Muscle layer of colon (tissue), 2 donors: ENCODE data around the gene SLC46A2.

Experiments
- H3K27ac ChIP-seq: one replicate; pipeline ENCODE4 v1.7.0; 2013; ENCODE audit warnings: low read depth, mild to moderate bottlenecking, low read length, moderate library complexity
- H3K27me3 ChIP-seq, 2 donors: one replicate each; pipeline ENCODE4 v1.7.0; 2013; ENCODE audit warnings: low read length in 2 of 2, mild to moderate bottlenecking in 2 of 2; ENCODE audit not compliant: insufficient read depth in 2 of 2, control insufficient read depth in 1 of 2
- H3K36me3 ChIP-seq: one replicate; pipeline ENCODE4 v1.7.0; 2013; ENCODE audit warnings: mild to moderate bottlenecking, low read length; ENCODE audit not compliant: insufficient read depth
- H3K4me1 ChIP-seq: one replicate; pipeline ENCODE4 v1.7.0; 2013; ENCODE audit warnings: mild to moderate bottlenecking, low read length; ENCODE audit not compliant: insufficient read depth
- H3K4me3 ChIP-seq, 2 donors: one replicate each; pipeline ENCODE4 v1.7.0; 2013; ENCODE audit warnings: low read length in 2 of 2, low read depth in 1 of 2, mild to moderate bottlenecking in 1 of 2, moderate library complexity in 1 of 2
- H3K9ac ChIP-seq: one replicate; pipeline ENCODE4 v1.7.0; 2013; ENCODE audit warnings: low read length
- H3K9me3 ChIP-seq: one replicate; pipeline ENCODE4 v1.7.0; 2013; ENCODE audit warnings: mild to moderate bottlenecking, low read length
- donor health status: abdominal sarcoma.
- donor health status: Adenocarcinoma of cecum.

The SLC46A2 gene

GRCh38 chr9:112867275-112867991 lies 23.2 kb downstream of the SLC46A2 start:
- Histone ChIP-seq H3K9ac (no peak overlapping the region), H3K9me3 (no peaks in the 10 kb centered on the region), H3K4me1 (no peaks in the 10 kb centered on the region), H3K27me3 (no peaks in the 10 kb centered on the region), H3K27ac (no peak overlapping the region), H3K4me3 (no peak overlapping the region), H3K36me3 (peaks cover 34% of the 10 kb centered on the region)

DNA sequence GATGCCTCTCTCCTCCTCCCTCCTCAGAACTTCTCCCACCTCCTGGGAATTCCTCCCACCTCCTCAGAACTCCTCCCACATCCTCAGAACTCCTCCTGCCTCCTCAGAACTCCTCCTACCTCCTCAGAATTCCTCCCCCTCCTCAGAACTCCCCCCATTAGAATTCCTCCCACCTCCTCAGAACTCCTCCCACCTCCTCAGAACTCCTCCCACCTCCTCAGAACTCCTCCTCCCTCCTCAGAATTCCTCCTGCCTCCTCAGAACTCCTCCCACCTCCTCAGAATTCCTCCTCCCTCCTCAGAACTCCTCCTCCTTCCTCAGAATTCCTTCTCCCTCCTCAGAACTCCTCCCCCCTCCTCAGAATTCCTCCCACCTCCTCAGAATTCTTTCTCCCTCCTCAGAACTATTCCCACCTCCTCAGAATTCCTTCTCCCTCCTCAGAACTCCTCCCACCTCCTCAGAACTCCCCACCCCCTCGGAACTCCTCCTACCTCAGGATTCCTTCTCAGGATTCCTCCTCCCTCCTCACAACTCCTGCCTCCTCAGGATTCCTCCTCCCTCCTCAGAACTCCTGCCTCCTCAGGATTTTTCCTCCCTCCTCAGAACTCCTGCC lies 23.9 kb downstream of the SLC46A2 start:
- Histone ChIP-seq H3K9me3 (no peaks in the 10 kb centered on the region), H3K9ac (no peak overlapping the region), H3K4me3 (no peak overlapping the region), H3K36me3 (peaks cover 34% of the 10 kb centered on the region), H3K27ac (no peak overlapping the region), H3K27me3 (no peaks in the 10 kb centered on the region), H3K4me1 (no peaks in the 10 kb centered on the region)

DNA sequence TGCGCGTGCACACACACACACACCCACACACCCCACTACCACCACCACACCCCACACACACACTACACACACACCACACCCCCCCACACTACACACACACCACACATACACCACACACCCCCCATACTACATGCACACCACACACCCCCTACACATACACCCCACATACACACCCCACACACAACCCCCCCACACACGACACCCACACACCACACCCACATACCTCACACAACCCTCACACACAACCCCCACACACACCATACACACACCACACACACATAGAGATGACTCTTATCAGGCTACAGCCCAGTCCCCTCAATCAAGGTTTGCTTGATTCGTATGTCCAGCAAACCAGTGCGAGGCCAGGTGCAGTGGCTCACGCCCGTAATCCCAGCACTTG lies 25.7 kb downstream of the SLC46A2 start:
- Histone ChIP-seq H3K9ac (no peak overlapping the region), H3K9me3 (no peaks in the 10 kb centered on the region), H3K4me3 (no peak overlapping the region), H3K27ac (no peak overlapping the region), H3K4me1 (no peaks in the 10 kb centered on the region), H3K27me3 (no peaks in the 10 kb centered on the region), H3K36me3 (peaks cover 33% of the 10 kb centered on the region)

GRCh38 chr9:112864403-112864802 lies 26.3 kb downstream of the SLC46A2 start:
- no peak overlapping the region for H3K27ac ChIP-seq
- peaks cover 27% of the 10 kb centered on the region for H3K36me3 ChIP-seq
- no peaks in the 10 kb centered on the region for H3K9me3 ChIP-seq
- H3K27me3 ChIP-seq: no peaks in the 10 kb centered on the region
- no peak overlapping the region for H3K9ac ChIP-seq
- H3K4me3 ChIP-seq: no peak overlapping the region
- no peaks in the 10 kb centered on the region for H3K4me1 ChIP-seq

- no peak overlapping the region for H3K9ac ChIP-seq
- H3K4me3 ChIP-seq: no peak overlapping the region
- H3K4me1 ChIP-seq: no peaks in the 10 kb centered on the region
- H3K27ac ChIP-seq: no peak overlapping the region
- no peaks in the 10 kb centered on the region for H3K27me3 ChIP-seq
- H3K9me3 ChIP-seq: no peaks in the 10 kb centered on the region
- H3K36me3 ChIP-seq: peaks cover 20% of the 10 kb centered on the region
Observed at GRCh38 chr9:112863746-112864145, 26.9 kb downstream of the SLC46A2 start.

DNA sequence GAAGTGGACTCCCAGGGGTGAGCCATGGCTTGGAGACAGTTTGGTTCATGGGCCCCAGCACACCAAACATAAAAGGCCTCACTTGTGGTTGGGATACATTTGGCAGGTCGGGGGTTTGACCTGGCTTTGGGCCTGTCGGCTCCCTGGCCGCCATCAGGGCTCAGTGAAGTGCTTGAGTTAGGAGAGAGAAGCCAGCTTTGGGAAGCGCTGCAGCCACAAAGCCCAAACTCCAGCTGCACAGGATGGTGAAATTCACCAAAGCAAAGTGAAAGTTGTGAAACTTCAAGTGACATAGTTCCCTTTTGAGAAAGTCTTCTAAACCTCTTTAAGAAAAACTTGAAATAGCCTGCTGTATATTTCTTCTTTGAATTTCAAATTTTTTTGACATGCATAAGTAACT lies 27.5 kb downstream of the SLC46A2 start:
- H3K9me3 ChIP-seq: no peaks in the 10 kb centered on the region
- H3K9ac ChIP-seq: no peak overlapping the region
- H3K4me1 ChIP-seq: no peaks in the 10 kb centered on the region
- no peak overlapping the region for H3K27ac ChIP-seq
- H3K27me3 ChIP-seq: no peaks in the 10 kb centered on the region
- no peak overlapping the region for H3K4me3 ChIP-seq
- peaks cover 15% of the 10 kb centered on the region for H3K36me3 ChIP-seq

DNA sequence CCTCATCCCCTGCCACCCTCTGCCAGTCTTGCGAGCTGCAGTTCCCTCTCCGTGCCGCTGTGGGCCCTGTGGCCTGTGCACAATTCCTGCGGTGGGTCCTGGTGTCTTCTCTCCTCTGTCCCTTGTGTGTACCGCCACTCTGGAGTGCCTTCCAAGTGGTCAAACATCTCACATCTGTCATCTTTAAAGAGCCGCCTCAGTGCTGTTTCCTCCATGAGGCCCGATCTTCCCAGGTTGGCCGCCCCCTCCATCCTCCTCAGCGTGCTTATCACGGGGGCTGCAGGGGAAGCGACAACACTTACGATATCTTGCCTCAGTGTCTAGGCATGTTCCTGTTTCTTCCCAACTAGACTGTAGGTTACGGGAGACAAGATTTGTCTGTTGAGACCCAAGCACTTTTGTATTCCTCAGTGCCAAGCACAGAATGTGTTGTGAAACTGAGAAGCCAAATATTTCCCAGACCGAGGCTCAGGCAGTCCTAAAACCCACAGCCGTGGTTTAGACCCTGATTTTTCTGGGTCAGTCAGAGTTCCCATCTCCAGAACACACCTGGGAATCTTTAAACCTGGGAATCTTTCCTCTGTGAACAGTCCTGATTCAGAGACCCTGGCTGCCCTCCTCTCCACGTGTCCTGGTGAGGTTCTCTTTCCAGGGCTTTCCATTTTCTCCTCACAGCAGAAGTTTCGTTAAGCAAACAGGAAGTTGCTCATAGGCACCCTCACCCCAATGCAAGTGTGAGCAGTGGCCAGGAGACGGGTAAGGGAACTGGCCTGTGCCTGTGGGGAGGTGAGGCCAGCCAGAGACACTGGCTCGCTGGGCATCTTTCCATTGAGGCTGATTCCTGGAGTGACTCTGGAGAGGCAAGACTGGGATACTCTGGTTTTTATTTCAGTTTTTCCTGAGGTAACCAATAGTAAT lies 28.8 kb downstream of the SLC46A2 start:
- H3K27me3 ChIP-seq: no peaks in the 10 kb centered on the region
- no peak overlapping the region for H3K27ac ChIP-seq
- no peak overlapping the region for H3K9ac ChIP-seq
- no peaks in the 10 kb centered on the region for H3K9me3 ChIP-seq
- no peaks in the 10 kb centered on the region for H3K4me1 ChIP-seq
- peaks cover 9% of the 10 kb centered on the region for H3K36me3 ChIP-seq
- H3K4me3 ChIP-seq: no peak overlapping the region

- no peak overlapping the region for H3K9ac ChIP-seq
- H3K4me1 ChIP-seq: no peaks in the 10 kb centered on the region
- no peak overlapping the region for H3K4me3 ChIP-seq
- no peak overlapping the region for H3K27ac ChIP-seq
- no peaks in the 10 kb centered on the region for H3K27me3 ChIP-seq
- peaks cover 6% of the 10 kb centered on the region for H3K36me3 ChIP-seq
- H3K9me3 ChIP-seq: no peaks in the 10 kb centered on the region
Observed at GRCh38 chr9:112861155-112861554, 29.5 kb downstream of the SLC46A2 start.

GRCh38 chr9:112860451-112860850 lies 30.2 kb downstream of the SLC46A2 start:
- no peak overlapping the region for H3K4me3 ChIP-seq
- H3K4me1 ChIP-seq: no peaks in the 10 kb centered on the region
- H3K36me3 ChIP-seq: no peaks in the 10 kb centered on the region
- no peak overlapping the region for H3K27ac ChIP-seq
- no peaks in the 10 kb centered on the region for H3K27me3 ChIP-seq
- H3K9me3 ChIP-seq: no peaks in the 10 kb centered on the region
- H3K9ac ChIP-seq: no peak overlapping the region

GRCh38 chr9:112858625-112859147 lies 32.0 kb downstream of the SLC46A2 start:
- no peaks in the 10 kb centered on the region for H3K4me1 ChIP-seq

DNA sequence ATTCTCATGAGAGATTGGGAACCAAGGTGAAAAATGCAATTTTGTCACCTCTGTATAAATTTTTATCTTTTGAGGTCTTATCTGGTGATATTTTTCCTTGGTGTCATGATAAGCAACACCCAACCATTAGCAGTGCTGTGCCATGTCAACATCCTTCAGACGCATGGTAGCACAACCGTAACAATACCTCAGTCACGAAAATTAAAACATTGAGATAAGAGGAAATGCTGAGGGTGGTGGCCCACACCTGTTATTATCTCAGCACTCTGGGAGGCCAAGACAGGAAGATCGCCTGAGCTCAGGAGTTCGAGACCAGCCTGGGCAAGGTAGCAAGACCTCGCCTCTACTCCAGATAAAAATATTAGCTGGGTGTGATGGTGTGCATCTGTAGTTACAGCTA lies 32.7 kb downstream of the SLC46A2 start:
- Histone ChIP-seq H3K9me3 (no peaks in the 10 kb centered on the region), H3K27me3 (no peaks in the 10 kb centered on the region), H3K36me3 (peaks cover 5% of the 10 kb centered on the region), H3K9ac (no peak overlapping the region), H3K4me1 (no peaks in the 10 kb centered on the region), H3K27ac (no peak overlapping the region), H3K4me3 (no peak overlapping the region)

More at GRCh38 chr9:112858625-112859147, 32.0 kb downstream of the SLC46A2 start:
- no peak overlapping the region for H3K9ac ChIP-seq
- H3K27me3 ChIP-seq: no peaks in the 10 kb centered on the region
- peaks cover 3% of the 10 kb centered on the region for H3K36me3 ChIP-seq
- no peaks in the 10 kb centered on the region for H3K9me3 ChIP-seq
- no peak overlapping the region for H3K4me3 ChIP-seq
- no peak overlapping the region for H3K27ac ChIP-seq
